Left colon (tissue), 2 donors: ENCODE data around the gene UACA. TPM values are rescaled to one million over a fixed set of nuclear protein-coding genes. Genes with fewer than 3 reads are reported as not detected.
"Not testable (repeated sequence)": the region's sequence is repeated elsewhere in the genome, so short reads cannot be mapped to it uniquely, and the experiment has no call there.

Source experiments
- ATAC-seq: fragments of 200-7000 bp; cut with Tn5 transposase; one replicate; pipeline ENCODE4 v1.9.1; 2020; ENCODE audit warnings: mild to moderate bottlenecking, moderate library complexity
- DNase-seq, 2 donors: peaks; one replicate each; pipeline ENCODE4 v3.0.0-alpha.2; 2020
- intact Hi-C, 2 donors: fragments of 100-400 bp; cut with DNase I in 1 of 2; cut with micrococcal nuclease in 1 of 2; formaldehyde crosslinking; loops; one replicate each; pipeline versions ENCODE4 v1.11.2 to v1.14.0; 2022; cut with DNase I, micrococcal nuclease
- long read RNA-seq: library from polyadenylated mRNA; unstranded; transcript quantifications from one replicate; pipeline ENCODE4 v2.0.0, GENCODE V29; 2021
- total RNA-seq, 2 donors: library from RNA; stranded (reverse); fragmentation: NEBNext Ultra II Directional; extraction: Animal tissue kit (Norgen Biotek cat#: 25700); gene quantifications; one replicate each; pipeline ENCODE4 v1.2.1, GENCODE V29; 2021
- donor health status: DM: no; HTN: no; CAD: no.
- donor health status: DM: yes; HTN: yes; CAD: no.

Gene UACA
- 10 to 100 TPM; 61.1 to 77.1 TPM for total RNA-seq
- long read RNA-seq, full-length matches to known transcripts, result 1 of 87 reads
- long read RNA-seq, partial matches to known transcripts, result 76 of 87 reads
- long read RNA-seq, other reads (novel, unspliced or antisense), result 10 of 87 reads

DNA sequence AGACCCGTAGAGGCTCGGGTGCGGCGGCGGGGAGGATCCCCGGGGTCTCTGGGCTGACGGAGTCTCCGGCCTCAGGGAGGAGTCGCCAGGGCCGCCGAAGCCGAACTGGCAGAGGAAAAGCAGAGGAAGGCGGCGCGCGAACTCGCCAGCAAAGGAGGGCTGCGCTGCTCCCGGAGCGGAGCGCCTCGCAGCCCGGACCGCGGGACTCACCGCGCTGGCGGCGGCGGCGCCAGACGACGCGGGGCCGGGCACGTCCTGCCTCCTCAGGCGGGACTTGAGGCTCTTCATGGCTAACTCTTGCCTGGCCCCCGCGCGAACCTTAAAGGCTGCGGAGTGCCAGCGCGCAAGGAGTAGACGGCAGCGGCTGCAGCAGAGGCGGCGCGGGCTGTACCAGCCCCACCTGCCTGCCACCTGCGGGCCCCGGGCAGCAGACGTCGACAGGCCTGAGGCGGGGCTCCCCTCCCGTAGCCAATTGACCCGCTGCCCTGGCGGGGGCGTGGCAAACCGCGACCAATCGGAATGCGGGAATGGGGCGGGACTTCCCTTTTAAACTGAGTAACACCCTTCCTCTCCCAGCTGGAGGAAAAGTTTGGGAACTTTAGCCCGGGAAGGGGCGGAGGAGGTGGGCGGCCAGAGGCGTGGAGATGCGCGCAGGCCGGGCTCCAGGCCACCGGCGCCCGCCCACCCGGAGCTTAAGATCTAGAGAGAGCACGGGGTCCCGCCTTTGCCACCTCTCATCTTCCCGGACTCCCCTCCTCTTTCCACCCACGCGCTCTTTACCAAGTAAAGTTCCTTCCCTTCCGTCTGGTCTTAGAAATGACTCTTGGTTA lies at the start of gene UACA:
Gene UACA, minus strand, starts transcription at position 439 of the 830 bp plus-strand sequence. Its CDS starts 151 bp downstream, at position 288.
- intact Hi-C loops, result no loop called here
- DNase-seq (peak; percentile 96), ATAC-seq (peak; percentile 90)

DNA sequence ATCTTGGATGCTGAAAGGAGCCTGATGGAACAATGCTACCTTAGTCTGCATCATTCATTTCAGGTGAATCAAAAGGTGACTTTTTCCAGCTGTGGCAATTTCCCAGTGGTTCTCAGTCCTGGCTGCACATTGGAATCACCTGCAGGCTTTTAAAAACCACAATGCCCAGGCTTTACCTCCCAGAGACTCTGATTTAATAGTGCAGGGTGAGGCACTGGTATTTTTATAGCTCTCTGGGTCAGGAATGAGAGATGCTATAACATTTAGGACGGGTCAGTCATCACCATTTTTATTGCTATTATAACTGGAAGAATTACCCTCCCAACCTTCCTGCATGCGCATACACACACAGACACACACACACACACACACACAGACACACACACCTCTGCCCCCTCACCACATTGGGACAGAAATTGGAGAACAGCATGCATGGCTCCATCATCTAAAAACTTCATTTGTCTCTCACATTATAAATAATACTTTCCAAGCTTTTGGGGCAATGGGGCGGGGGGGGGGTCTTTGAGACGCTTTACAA lies 49.5 kb upstream of the UACA start:
- intact Hi-C loops, result loop anchor here in 1 of 2 donors (5.0 kb wide), 1 partner anchor 136 kb away; no protein-coding TSS in a partner anchor
- DNase-seq (no peak), ATAC-seq (peak; percentile 89)

GRCh38 chr15:70810916-70811578 lies 47.7 kb upstream of the UACA start:
- intact Hi-C loops, result loop anchor here in 1 of 2 donors (5.0 kb wide), 1 partner anchor 134 kb away; no protein-coding TSS in a partner anchor
- no peak for ATAC-seq
- DNase-seq, result no peak

DNA sequence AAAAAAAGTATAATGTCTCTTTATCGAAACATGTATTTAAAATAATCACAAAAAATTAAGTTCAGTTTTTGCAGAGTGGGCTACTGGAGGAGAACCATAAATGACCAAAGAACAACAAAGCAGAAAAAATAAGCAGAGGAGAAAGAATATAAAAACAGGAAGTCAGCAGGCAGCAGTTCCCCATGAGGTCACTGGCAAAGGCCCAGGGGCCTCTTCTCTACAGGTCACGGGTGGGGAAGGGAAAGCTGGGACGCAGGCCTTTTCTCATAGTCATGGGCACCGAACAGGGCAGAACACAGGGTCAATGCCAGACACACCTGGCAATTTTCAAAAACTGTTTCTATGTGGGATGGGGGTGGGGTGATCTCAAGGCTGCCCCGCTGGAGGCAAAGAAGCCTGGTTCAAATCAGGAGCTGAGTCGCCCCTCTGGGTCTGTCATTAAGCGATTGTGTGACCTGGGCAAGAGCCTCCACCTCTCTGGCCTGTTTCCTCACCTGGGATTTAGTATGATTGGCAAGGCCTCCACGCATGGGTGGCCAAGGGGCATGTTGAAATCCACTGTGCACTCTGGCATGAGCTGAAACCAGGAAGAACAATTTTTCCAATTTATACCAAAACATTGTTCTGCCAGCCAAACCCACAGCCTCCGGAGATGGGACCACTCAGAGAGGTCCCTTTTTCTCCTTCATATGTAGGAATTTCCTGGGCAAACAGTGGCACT lies 43.8 kb upstream of the UACA start:
- intact Hi-C loops, result no loop called here
- ATAC-seq (no peak), DNase-seq (peak; percentile 38 to 49)

GRCh38 chr15:70804388-70804787 lies 41.0 kb upstream of the UACA start:
- ATAC-seq, DNase-seq, intact Hi-C loops: not testable (repeated sequence)

GRCh38 chr15:70802629-70803028 lies 39.3 kb upstream of the UACA start:
- DNase-seq, result no peak
- no peak for ATAC-seq
- intact Hi-C loops, result no loop called here

DNA sequence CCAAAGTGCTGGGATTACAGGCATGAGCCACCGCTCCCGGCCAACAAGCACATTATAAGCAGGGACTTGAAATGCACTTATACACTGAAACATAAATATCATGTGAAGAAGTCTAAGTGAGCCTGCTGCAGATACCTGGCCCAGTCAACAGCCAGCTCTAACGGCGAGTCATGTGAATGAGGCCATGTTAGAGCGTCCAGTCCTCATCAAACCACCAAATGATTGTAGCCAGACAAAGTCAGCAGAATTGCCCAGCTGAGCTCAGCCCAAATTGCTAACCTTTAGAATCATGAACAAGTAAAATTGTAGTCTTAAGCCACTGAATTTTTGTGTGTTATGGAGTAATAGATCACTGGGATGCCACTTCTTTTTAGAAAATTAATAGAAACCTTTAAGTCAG lies 37.8 kb upstream of the UACA start:
- ATAC-seq (no peak), DNase-seq (no peak)
- intact Hi-C loops, result no loop called here

DNA sequence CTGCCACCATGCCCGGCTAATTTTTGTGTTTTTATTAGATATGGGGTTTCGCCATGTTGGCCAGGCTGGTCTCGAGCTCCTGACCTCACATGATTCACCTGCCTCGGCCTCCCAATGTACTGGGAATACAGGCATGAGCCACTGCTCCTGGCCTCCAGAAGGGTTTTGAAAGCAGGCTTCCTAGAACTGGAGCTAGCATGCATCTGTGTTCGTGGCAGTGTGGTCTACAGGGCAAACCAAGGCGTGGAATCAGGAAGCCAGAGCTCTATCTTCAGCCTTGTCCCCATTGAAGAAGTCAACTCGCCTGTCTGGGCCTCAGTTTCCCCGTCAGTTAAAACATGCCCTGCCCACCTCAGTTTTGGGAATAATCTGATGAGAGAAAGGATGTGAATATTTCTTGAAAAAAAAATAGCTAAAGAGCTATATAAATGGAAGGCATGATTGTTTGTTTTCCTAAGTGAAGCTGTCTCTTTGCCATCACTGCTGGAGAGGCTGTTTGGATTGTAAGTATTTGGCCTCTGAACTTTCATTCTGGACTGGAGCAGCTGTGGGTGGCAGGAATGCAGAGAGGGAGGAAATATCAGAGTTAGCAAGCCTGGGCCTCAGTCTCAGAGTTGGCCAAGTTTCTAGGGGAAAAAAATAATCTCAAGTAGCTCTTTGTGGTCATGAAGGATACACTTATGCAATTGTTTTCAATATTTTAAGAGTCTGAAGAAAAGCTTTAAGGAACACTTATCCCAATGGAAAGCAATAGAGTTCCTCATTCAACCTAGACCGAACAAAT lies 36.5 kb upstream of the UACA start:
- ATAC-seq, result no peak
- intact Hi-C loops, result no loop called here
- DNase-seq, result no peak

DNA sequence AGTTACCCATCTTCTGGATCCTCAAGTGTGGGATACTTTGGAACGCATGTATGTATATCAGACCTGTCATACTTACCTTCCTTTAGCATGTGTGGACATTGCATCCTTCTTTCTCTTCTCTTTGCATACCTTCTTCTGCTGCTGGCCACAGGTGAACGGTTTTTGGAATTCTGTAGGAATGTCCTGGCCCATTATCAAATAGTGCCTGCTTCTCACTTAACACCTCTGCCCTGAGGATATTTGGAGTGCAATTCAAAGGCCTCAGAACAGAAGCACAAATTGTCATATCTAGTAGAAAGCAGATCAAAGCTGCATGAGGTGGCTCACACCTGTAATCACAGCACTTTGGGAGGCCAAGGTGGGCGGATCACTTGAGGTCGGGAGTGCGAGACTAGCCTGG lies 34.1 kb upstream of the UACA start:
- ATAC-seq (no peak), DNase-seq (no peak)
- intact Hi-C loops, result no loop called here

DNA sequence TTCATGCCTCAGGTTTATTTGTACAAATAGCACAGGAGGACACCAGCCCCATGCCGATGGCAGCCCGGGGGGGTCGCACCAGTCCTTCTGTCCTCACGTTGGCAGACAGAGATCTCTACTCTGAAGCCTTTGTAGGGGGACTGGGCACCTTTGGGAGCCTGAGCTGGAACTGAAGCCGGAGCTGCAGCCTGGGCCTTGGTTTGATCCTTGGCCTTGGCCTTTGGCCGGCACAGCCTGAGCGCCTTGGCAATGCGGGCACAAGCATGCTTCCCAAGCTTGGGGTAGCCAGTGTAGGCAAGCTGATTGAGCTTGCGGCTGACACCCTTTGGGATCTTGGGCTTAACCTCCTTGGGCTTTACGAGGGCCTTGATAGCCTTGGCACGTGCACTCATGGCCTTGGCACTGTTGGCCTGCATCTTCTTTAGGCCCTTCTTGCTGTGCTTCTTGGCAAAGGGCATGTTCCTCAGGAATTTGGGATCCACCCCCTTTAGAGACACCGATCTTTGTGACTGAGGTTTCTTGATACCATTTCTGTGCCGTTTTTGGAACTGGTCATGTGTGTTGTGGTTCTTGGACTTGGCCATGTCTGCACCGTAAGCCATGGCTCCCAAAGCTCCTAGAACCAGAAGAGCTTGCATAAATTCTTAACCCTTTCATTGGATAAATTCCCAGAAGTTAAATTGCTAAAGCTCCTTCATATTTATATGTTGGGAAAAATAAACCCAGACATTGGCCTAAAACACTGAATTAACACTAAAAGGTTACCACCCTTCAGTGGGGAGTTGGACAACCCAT lies 33.4 kb upstream of the UACA start:
- ATAC-seq (no peak), DNase-seq (no peak)
- intact Hi-C loops, result no loop called here

DNA sequence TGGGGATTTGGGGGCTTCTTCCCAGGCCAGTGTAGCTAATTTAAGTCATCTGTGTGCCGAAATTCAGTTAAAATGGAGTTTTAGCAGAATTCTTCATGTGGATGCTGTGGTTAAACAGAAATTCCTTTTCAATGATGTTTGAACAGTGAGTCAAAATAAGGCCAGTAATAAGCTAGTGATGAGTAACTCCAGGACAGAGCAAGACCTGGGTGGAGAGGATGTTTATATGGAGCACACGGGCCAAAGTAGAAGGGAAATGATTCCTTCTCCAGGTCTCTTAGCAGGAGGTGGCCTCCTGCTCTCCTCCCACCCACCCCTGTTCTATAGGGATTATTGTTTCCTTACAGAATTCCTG lies 31.9 kb upstream of the UACA start:
- ATAC-seq (peak; percentile 78), DNase-seq (no peak)
- intact Hi-C loops, result no loop called here

GRCh38 chr15:70794596-70795310 lies 31.4 kb upstream of the UACA start:
- DNase-seq (no peak), ATAC-seq (no peak)
- intact Hi-C loops, result no loop called here

DNA sequence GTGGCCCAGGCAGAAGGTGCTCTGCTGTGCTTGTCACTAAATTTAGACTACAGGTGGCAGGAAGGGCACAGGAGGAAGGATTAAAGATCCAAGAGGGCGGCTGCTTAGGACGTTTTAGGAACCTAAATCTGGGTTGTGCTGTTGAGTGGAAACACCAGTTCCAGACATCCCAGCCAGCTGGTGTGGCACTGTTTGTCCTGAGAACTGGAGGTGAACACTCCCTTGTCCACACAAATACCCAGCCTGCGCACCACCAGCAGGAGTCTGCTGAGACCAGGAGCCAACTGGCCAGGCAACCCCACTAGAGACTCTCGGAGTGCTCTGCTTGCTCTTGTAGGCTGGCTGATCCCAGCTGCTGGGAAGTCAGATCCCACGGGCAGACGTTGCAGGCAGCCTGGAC lies 30.3 kb upstream of the UACA start:
- ATAC-seq (no peak), DNase-seq (no peak)
- intact Hi-C loops, result no loop called here

GRCh38 chr15:70792171-70792573 lies 28.8 kb upstream of the UACA start:
- DNase-seq (no peak), ATAC-seq (peak; percentile 47)
- intact Hi-C loops, result no loop called here

- intact Hi-C loops, result no loop called here
- DNase-seq (no peak), ATAC-seq (no peak)
Observed at GRCh38 chr15:70791259-70791658, 27.9 kb upstream of the UACA start.

DNA sequence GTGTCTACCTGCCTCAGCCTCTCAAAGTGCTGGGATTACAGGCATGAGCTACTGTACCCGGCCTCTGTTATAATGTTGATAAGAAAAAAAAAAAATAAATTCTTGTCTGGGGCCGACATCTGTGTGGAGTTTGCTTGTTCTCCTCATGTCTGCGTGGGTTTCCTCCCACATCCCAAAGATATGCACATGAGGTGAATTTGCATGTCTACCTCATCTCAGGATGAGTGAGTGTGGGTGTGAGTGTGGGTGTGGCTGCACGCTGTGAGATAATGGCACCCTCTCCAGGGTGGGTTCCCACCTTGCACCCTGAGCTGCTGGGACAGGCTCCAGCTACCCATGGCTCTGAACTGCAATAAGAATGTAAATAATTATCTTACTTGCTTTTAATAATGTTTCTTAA lies 25.9 kb upstream of the UACA start:
- DNase-seq, result peak in 1 of 2 donors; percentile 23
- peak; percentile 69 for ATAC-seq
- intact Hi-C loops, result no loop called here
